ENCODE results near the gene NECTIN2.

GRCh38 chr19:44817725-44818465 is 28.2 kb upstream of the NECTIN2 start:
- no peak for TF ChIP-seq CTCF (IDR thresholded peaks at IDR 0.05)
- no peak for TF ChIP-seq EZH2 (IDR thresholded peaks at IDR 0.05; ENCODE audit: borderline replicate concordance, insufficient read depth, low read depth, low read length, poor library complexity, severe bottlenecking)

Measured in B cell (primary cell).